HepG2 (cell line): ENCODE data around the gene ARHGEF26. TPM values are rescaled to one million over a fixed set of nuclear protein-coding genes. Genes with fewer than 3 reads are reported as not detected.

Experiments
- ATAC-seq: fragments of 200-7000 bp; cut with Tn5 transposase; 3 replicates; pipeline ENCODE4 v1.9.1; 2020; ENCODE audit warnings: mild to moderate bottlenecking, moderate library complexity
- BruUV-seq: library from RNA; stranded (reverse); fragments of 400-500 nt; replicated peaks from 2 replicates; lab custom pipeline; 2021; lab: Mats Ljungman, UMichigan
- CTCF ChIA-PET: fragments of 300-600 bp; formaldehyde crosslinking; extraction: SDS; loops from one replicate; lab custom pipeline; 2021; ENCODE audit warnings: low total read pairs, inconsistent platforms, low intra/inter-chr PET ratio; lab: Yijun Ruan, JAX
- POLR2A ChIA-PET: fragments of 350-600 bp; sonication (Branson Sonifier 250); formaldehyde crosslinking; loops from one replicate; lab custom pipeline; 2020; ENCODE audit warnings: antibody characterized with exemption, inconsistent platforms; lab: Yijun Ruan, JAX
- DNase-seq: peaks from one replicate; pipeline ENCODE4 v3.0.0-alpha.2; 2015; ENCODE audit warnings: low spot score
- FAIRE-seq: peaks from 3 replicates; lab custom pipeline; 2011; peaks lifted over from hg19 to GRCh38; lab: Jason Lieb, UNC
- H2AFZ ChIP-seq: one replicate; pipeline ENCODE4 v1.6.1; 2011; ENCODE audit warnings: low read length, inconsistent platforms
- H3K27ac ChIP-seq: fragments of 300-600 bp; 3 replicates; pipeline ENCODE4 v1.8.0; 2011; ENCODE audit warnings: mixed run types, mild to moderate bottlenecking, mixed read lengths, low read length, inconsistent platforms; ENCODE audit not compliant: insufficient read depth; ENCODE audit errors: extremely low read length
- H3K27me3 ChIP-seq, 2 experiments: fragments of 200-600 bp in 1 of 2; 2 replicates in 1 of 2; 3 replicates in 1 of 2; pipeline versions ENCODE4 v1.6.0 to v1.8.0; 2011; ENCODE audit warnings: low read length in 2 of 2, mild to moderate bottlenecking in 2 of 2, moderate library complexity in 2 of 2, inconsistent platforms in 1 of 2; ENCODE audit not compliant: insufficient read depth in 2 of 2, control insufficient read depth in 1 of 2
- H3K36me3 ChIP-seq, 2 experiments: fragments of 200-600 bp in 1 of 2; replicated peaks in 1 of 2; 2 replicates in 1 of 2; 3 replicates in 1 of 2; pipeline versions ENCODE4 v1.5.1 to v1.8.0; 2011; ENCODE audit warnings: low read length in 2 of 2, inconsistent platforms in 1 of 2; ENCODE audit not compliant: insufficient read depth in 2 of 2, control insufficient read depth in 1 of 2
- H3K4me1 ChIP-seq: 2 replicates; pipeline ENCODE4 v1.5.1; 2012; ENCODE audit warnings: low read length, inconsistent platforms; ENCODE audit not compliant: insufficient read depth
- H3K4me2 ChIP-seq: 2 replicates; pipeline ENCODE4 v1.6.0; 2011; ENCODE audit warnings: low read depth, low read length, inconsistent platforms
- H3K4me3 ChIP-seq, 3 experiments: fragments of 200-600 bp in 1 of 3; sonication (generic), shearing (Covaris generic) in 1 of 3; replicated peaks in 1 of 3; 2 replicates each; pipeline ENCODE4 v1.5.1; 2011 to 2016; ENCODE audit warnings: low read length in 3 of 3, inconsistent platforms in 2 of 3, low read depth in 2 of 3, mild to moderate bottlenecking in 2 of 3, control low read depth in 1 of 3, mixed read lengths in 1 of 3; ENCODE audit not compliant: insufficient read depth in 1 of 3
- H3K79me2 ChIP-seq: one replicate; pipeline ENCODE4 v1.6.1; 2011; ENCODE audit warnings: low read length, inconsistent platforms; ENCODE audit not compliant: insufficient read depth
- H3K9ac ChIP-seq: 2 replicates; pipeline ENCODE4 v1.6.0; 2011; ENCODE audit warnings: mild to moderate bottlenecking, low read depth, low read length, inconsistent platforms; ENCODE audit not compliant: insufficient read depth
- H3K9me3 ChIP-seq: 2 replicates; pipeline ENCODE4 v1.5.1; 2012; ENCODE audit warnings: mild to moderate bottlenecking, low read length
- H4K20me1 ChIP-seq: 2 replicates; pipeline ENCODE4 v1.6.0; 2011; ENCODE audit warnings: inconsistent platforms, mild to moderate bottlenecking, low read length, moderate library complexity; ENCODE audit not compliant: insufficient read depth
- ARID3A ChIP-seq: IDR thresholded peaks from 2 replicates; pipeline ENCODE4 v1.6.1; 2012; ENCODE audit warnings: low read depth, low read length, improper control_type of control experiment
- EZH2 ChIP-seq: conservative IDR thresholded peaks from 2 replicates; pipeline ENCODE4 v1.6.1; 2012; ENCODE audit warnings: mild to moderate bottlenecking, low read depth, low read length, moderate library complexity
- GZF1 ChIP-seq: sonication (generic); formaldehyde crosslinking; IDR thresholded peaks from 2 replicates; pipeline ENCODE4 v1.5.1; 2020; ENCODE audit warnings: mild to moderate bottlenecking, missing genetic modification reagents
- HNRNPLL ChIP-seq: fragments of 200-400 bp; formaldehyde crosslinking; IDR thresholded peaks from 2 replicates; pipeline ENCODE4 v1.6.1; 2017; ENCODE audit warnings: mild to moderate bottlenecking, low read depth, low read length; ENCODE audit not compliant: poor library complexity, severe bottlenecking
- KAT2B ChIP-seq: fragments of 150-350 bp; IDR thresholded peaks from 2 replicates; pipeline ENCODE4 v1.6.1; 2014; ENCODE audit warnings: low read depth, low read length, borderline replicate concordance
- PHF8 ChIP-seq: sonication (generic); formaldehyde crosslinking; IDR thresholded peaks from 2 replicates; pipeline ENCODE4 v1.5.0; 2020; ENCODE audit warnings: missing genetic modification reagents
- TAF1 ChIP-seq: sonication (generic); formaldehyde crosslinking; IDR thresholded peaks from 2 replicates; pipeline ENCODE4 v1.4.0; 2020; ENCODE audit warnings: missing genetic modification reagents
- ZFX ChIP-seq: sonication (generic); formaldehyde crosslinking; IDR thresholded peaks from 2 replicates; pipeline ENCODE4 v1.4.0; 2020; ENCODE audit warnings: mild to moderate bottlenecking, low read depth, missing genetic modification reagents, moderate library complexity
- ZNF136 ChIP-seq: sonication (generic); formaldehyde crosslinking; IDR thresholded peaks from 2 replicates; pipeline ENCODE4 v1.8.1; 2022; ENCODE audit warnings: low read depth, mild to moderate bottlenecking, moderate library complexity, missing genetic modification reagents
- ZNF557 ChIP-seq: sonication (generic); formaldehyde crosslinking; IDR thresholded peaks from 2 replicates; pipeline ENCODE4 v1.4.0; 2020; ENCODE audit warnings: missing genetic modification reagents
- ZNF777 ChIP-seq: sonication (generic); formaldehyde crosslinking; IDR thresholded peaks from 2 replicates; pipeline ENCODE4 v1.4.0; 2020; ENCODE audit warnings: missing genetic modification reagents
- ZNF788 ChIP-seq: sonication (generic); formaldehyde crosslinking; IDR thresholded peaks from 2 replicates; pipeline ENCODE4 v1.5.0; 2020; ENCODE audit warnings: mild to moderate bottlenecking, missing genetic modification reagents, borderline replicate concordance
- ZNF883 ChIP-seq: sonication (generic); formaldehyde crosslinking; IDR thresholded peaks from 2 replicates; pipeline ENCODE4 v1.5.1; 2020; ENCODE audit warnings: mild to moderate bottlenecking, missing genetic modification reagents; ENCODE audit errors: not compliant biosample characterization
- WGBS: methylation state at CpG from one replicate; pipeline ENCODE4 v1.1.6; 2017; ENCODE audit warnings: low lambda C conversion rate; 5-methylcytosine and 5-hydroxymethylcytosine counted together
- in situ Hi-C: cut with HindIII; loops from 2 replicates; pipeline ENCODE4 v1.10.0; 2017; ENCODE audit warnings: low pct_unique_long_range_greater_than_20kb; ENCODE audit not compliant: extremely low pct_ligation_motif_present
- intact Hi-C: fragments of 100-400 bp; cut with micrococcal nuclease; formaldehyde crosslinking; loops from one replicate; pipeline ENCODE4 v1.10.0; 2022; ENCODE audit not compliant: unreplicated experiment
- polyA plus RNA-seq, 8 experiments: library from polyadenylated mRNA; depleted of rRNA in 3 of 8; stranded (reverse) in 7 of 8; unstranded in 1 of 8; fragments of >200 nt; fragmentation: Illumina TruSeq in 4 of 8; extraction: Trizol in 4 of 8; gene quantifications; 2 replicates each; pipeline versions ENCODE4 v1.2.1 to v1.2.3, GENCODE V29; 2011 to 2016; ENCODE audit warnings: low read depth in 4 of 8, missing spikeins in 1 of 8, mixed read lengths in 1 of 8; ENCODE audit not compliant: insufficient read depth in 1 of 8
- total RNA-seq, 5 experiments: library from RNA; depleted of rRNA; stranded (reverse); fragments of >200 nt; fragmentation: Illumina TruSeq; extraction: Trizol; gene quantifications; 2 replicates each; pipeline ENCODE4 v1.2.3, GENCODE V29; 2016; ENCODE audit warnings: low read depth in 1 of 5
- TF ChIP-seq, protein P1 (sequence below): IDR thresholded peaks from 2 replicates; pipeline ENCODE4 v1.6.1; 2016; ENCODE audit warnings: mild to moderate bottlenecking, missing biosample characterization, missing genetic modification reagents
- TF ChIP-seq, protein P2 (sequence below): sonication (generic); formaldehyde crosslinking; IDR thresholded peaks from 2 replicates; pipeline ENCODE4 v1.9.0; 2022; ENCODE audit warnings: missing genetic modification reagents, mild to moderate bottlenecking, borderline replicate concordance
- TF ChIP-seq, protein P3 (sequence below): IDR thresholded peaks from 2 replicates; pipeline ENCODE4 v1.6.1; 2012; ENCODE audit warnings: inconsistent platforms
- TF ChIP-seq, protein P4 (sequence below): sonication (generic); formaldehyde crosslinking; IDR thresholded peaks from 2 replicates; pipeline ENCODE4 v1.4.0; 2020; ENCODE audit warnings: missing genetic modification reagents

ARHGEF26 gene
- total and polyA plus RNA-seq, 2 of the 13 experiments (the other 11 are each of a cell fraction or from before 2014, with no cell fraction given): 0.74 to 6.1 TPM

DNA sequence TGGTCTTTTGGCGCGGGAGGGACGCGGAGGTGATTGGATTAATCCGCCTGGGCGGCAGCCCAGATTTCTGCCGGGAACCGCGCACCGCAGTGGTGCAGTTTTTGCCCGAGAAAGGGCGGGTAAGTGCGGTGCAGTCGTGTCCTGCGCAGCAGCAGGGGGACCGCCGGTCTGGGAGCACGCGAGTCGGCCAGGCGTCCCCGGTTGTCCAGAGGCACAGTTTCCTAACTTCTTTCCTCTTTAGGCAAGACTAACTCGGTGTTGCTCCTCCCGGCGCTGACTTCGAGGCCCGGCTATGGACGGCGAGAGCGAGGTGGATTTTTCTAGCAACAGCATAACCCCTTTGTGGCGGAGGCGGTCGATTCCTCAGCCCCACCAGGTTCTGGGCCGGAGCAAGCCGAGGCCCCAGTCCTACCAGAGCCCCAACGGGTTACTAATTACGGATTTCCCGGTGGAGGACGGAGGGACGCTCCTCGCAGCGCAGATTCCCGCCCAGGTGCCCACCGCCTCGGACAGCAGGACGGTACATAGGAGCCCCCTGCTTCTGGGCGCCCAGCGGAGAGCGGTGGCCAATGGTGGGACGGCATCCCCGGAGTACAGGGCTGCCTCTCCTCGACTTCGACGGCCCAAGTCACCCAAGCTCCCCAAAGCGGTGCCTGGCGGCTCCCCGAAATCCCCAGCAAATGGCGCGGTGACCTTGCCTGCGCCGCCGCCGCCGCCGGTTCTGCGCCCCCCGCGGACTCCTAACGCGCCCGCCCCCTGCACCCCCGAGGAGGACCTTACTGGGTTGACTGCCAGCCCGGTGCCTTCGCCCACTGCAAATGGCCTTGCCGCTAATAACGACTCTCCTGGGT is 736 bp downstream of the ARHGEF26 start:
- H4K20me1 ChIP-seq: no peaks in the 10 kb centered on the region
- no peaks in the 10 kb centered on the region for H3K36me3 ChIP-seq
- ChIA-PET CTCF (no interaction called here), POLR2A (interaction anchor here (1.0 to 1.3 kb wide), 3 partner anchors 17 to 131 kb away, joined by 3 to 5 read pairs (median 4); no protein-coding TSS in a partner anchor)
- H3K9me3 ChIP-seq: no peaks in the 10 kb centered on the region
- intact Hi-C loops (loop anchor here (10.0 kb wide), 2 partner anchors 103 to 133 kb away; no protein-coding TSS in a partner anchor), in situ Hi-C loops (loop anchor here (10.0 kb wide), 1 partner anchor 133 kb away; no protein-coding TSS in a partner anchor)
- no peak overlapping the region for H3K27ac ChIP-seq
- no peaks in the 10 kb centered on the region for H3K79me2 ChIP-seq
- DNase-seq (peak; percentile 10), ATAC-seq (peak; percentile 73), FAIRE-seq (no peak)
- peak overlapping the region; percentile 62 for H3K9ac ChIP-seq
- H3K4me2 ChIP-seq: peak overlapping the region; percentile 92
- no TSS peak for BruUV-seq
- peaks cover 54% of the 10 kb centered on the region for H3K4me1 ChIP-seq
- H2AFZ ChIP-seq: no peak overlapping the region
- peak overlapping the region; percentile 62 to 79 (median 66) for H3K4me3 ChIP-seq
- WGBS: no CpG with 5 or more reads among the region's 76 CpGs
- H3K27me3 ChIP-seq: peaks cover 0 to 32% of the 10 kb centered on the region in 2 experiments; a peak in 3 of 5 replicates
- TF ChIP-seq EZH2: no peak; the same call in 1 of the 2 replicates
- TF ChIP-seq, protein P1, sequence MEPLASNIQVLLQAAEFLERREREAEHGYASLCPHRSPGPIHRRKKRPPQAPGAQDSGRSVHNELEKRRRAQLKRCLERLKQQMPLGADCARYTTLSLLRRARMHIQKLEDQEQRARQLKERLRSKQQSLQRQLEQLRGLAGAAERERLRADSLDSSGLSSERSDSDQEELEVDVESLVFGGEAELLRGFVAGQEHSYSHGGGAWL: 0 out of 2 replicates have a peak, but pooled peaks have one; percentile 21
- TF ChIP-seq, protein P2, sequence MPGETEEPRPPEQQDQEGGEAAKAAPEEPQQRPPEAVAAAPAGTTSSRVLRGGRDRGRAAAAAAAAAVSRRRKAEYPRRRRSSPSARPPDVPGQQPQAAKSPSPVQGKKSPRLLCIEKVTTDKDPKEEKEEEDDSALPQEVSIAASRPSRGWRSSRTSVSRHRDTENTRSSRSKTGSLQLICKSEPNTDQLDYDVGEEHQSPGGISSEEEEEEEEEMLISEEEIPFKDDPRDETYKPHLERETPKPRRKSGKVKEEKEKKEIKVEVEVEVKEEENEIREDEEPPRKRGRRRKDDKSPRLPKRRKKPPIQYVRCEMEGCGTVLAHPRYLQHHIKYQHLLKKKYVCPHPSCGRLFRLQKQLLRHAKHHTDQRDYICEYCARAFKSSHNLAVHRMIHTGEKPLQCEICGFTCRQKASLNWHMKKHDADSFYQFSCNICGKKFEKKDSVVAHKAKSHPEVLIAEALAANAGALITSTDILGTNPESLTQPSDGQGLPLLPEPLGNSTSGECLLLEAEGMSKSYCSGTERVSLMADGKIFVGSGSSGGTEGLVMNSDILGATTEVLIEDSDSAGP: peak; percentile 6; the same call in 1 of the 2 replicates
- TF ChIP-seq GZF1: peak; percentile 57; the same call in 1 of the 2 replicates
- peak; percentile 33; the same call in 1 of the 2 replicates for TF ChIP-seq PHF8 (CRISPR knock-in tag)
- peak; percentile 78 for TF ChIP-seq HNRNPLL
- no peak for TF ChIP-seq ZNF136 (CRISPR knock-in tag)
- TF ChIP-seq, protein P3, sequence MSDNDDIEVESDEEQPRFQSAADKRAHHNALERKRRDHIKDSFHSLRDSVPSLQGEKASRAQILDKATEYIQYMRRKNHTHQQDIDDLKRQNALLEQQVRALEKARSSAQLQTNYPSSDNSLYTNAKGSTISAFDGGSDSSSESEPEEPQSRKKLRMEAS: peak; percentile 51
- no peak for TF ChIP-seq ARID3A
- 0 out of 2 replicates have a peak, but pooled peaks have one; percentile 67 for TF ChIP-seq ZNF788 (CRISPR knock-in tag)
- 0 out of 2 replicates have a peak, but pooled peaks have one; percentile 22 for TF ChIP-seq ZNF557 (CRISPR knock-in tag)
- peak; percentile 25; the same call in 1 of the 2 replicates for TF ChIP-seq ZFX (CRISPR knock-in tag)
- TF ChIP-seq TAF1 (CRISPR knock-in tag): peak; percentile 6
- peak; percentile 89 for TF ChIP-seq ZNF777
- TF ChIP-seq ZNF883 (CRISPR knock-in tag): peak; percentile 20
- TF ChIP-seq KAT2B: no peak
- TF ChIP-seq, protein P4, sequence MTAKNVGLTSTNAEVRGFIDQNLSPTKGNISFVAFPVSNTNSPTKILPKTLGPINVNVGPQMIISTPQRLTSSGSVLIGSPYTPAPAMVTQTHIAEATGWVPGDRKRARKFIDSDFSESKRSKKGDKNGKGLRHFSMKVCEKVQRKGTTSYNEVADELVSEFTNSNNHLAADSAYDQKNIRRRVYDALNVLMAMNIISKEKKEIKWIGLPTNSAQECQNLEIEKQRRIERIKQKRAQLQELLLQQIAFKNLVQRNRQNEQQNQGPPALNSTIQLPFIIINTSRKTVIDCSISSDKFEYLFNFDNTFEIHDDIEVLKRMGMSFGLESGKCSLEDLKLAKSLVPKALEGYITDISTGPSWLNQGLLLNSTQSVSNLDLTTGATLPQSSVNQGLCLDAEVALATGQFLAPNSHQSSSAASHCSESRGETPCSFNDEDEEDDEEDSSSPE (CRISPR knock-in tag): no peak
